GM21381 (cell line): ENCODE results near the gene LRRIQ3.
A peak's percentile ranks its signal among the peaks of the same experiment; 100 is the strongest.
"Not testable (repeated sequence)": the region's sequence is repeated elsewhere in the genome, so short reads cannot be mapped to it uniquely, and the experiment has no call there.

ENCODE experiments used
- ATAC-seq: cut with Tn5 transposase; IDR thresholded peaks from one replicate; pipeline ENCODE4 v1.9.1; 2021; ENCODE audit warnings: mild to moderate bottlenecking, moderate library complexity; ENCODE audit not compliant: unreplicated experiment

Gene LRRIQ3

DNA sequence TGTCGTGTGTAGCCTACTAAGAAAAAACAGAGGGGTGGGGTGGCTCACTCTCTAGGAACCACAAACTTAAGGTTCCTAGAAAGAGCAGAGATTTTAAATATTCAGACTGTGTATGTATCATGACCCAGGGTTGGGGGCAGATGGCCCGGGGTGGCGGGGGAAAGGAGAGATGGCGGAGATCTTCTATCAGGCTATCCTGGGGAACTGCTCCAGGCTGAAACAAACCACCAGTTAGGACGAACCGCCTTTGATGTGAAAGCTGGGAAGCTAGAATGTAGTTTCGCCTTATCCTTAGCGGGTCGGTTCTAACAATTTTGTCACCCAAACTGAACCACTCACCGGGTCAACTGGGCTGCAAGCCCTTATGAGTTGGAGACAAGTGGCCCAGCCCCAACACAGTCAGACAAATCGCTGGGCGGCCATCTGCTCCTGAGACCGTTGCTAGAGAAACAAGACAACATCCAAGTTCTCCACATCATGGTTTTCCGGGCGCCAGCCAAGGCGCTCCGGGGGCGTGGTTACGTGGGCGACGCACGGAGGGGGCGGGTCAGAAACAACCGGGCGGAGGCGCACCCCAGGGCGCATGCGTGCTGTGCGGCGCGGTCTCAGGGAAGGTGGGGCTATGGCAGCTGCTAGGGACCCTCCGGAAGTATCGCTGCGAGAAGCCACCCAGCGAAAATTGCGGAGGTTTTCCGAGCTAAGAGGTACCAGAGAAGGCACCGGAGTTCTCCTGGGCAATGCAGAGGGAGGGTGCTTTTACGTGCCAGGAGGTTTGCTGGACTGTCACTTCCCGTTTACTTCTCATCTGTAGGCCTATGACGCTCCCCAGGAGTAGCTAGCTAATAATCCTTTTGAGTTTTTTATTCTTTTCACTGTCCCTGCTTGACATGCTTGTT, at the start of gene LRRIQ3, which contains the start of gene FPGT:
TSS of gene LRRIQ3 (minus strand) at position 520 of the 896 bp plus-strand sequence. CDS start 14,492 bp downstream, outside the sequence.
TSS of gene FPGT (plus strand) at position 586 of the 896 bp plus-strand sequence. CDS start at position 623, 37 bp downstream.
- peak; percentile 94 for ATAC-seq

- ATAC-seq: no peak
Observed at GRCh38 chr1:74246315-74246714, 48.3 kb upstream of the LRRIQ3 start.

- ATAC-seq: no peak
Observed at GRCh38 chr1:74245168-74245772, 47.3 kb upstream of the LRRIQ3 start.

DNA sequence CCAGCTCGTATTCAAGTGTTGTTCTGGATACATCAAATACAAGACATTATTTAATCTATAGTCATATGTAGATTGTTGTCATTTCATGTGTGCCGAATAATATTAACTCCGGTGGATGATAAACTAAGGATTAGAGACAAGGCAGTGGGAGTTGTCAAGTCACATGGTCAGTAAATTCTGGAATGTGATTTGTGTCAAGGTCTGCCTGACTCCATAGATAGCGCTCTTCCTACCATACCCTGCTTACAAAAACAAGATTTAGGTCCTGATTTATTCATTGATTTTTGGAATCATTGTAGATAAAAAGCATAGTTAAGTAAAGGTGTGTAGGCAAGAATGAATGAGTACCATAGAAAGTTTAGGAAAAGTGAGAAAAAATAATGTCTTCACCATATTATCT, 39.8 kb upstream of the LRRIQ3 start:
- ATAC-seq: no peak

DNA sequence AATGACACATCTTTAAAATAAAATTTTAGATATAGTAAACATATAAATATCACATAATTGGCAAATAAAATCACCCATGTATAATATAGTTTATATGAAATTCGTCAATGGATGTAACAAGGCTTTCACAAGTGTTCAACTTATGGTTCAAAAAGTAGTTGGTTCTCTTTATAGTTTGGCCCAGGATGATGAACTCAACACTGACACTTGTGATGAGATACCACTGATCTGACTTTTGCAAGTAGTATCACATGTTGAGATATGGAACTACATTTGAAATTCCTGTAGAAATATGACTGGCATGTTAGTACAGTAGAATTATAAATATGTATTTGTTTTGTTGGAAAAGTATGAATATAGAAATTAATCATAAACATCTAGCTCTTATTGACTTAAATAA, 39.1 kb upstream of the LRRIQ3 start:
- ATAC-seq: no peak

GRCh38 chr1:74236440-74236839, 38.5 kb upstream of the LRRIQ3 start:
- no peak for ATAC-seq

- ATAC-seq: no peak
Observed at GRCh38 chr1:74235153-74235552, 37.2 kb upstream of the LRRIQ3 start, which contains the start of gene TNNI3K. Gene TNNI3K, plus strand, starts transcription at chr1:74235387. Its CDS starts 65 bp downstream, at chr1:74235452.

- ATAC-seq: no peak
Observed at GRCh38 chr1:74223453-74223852, 25.5 kb upstream of the LRRIQ3 start.

DNA sequence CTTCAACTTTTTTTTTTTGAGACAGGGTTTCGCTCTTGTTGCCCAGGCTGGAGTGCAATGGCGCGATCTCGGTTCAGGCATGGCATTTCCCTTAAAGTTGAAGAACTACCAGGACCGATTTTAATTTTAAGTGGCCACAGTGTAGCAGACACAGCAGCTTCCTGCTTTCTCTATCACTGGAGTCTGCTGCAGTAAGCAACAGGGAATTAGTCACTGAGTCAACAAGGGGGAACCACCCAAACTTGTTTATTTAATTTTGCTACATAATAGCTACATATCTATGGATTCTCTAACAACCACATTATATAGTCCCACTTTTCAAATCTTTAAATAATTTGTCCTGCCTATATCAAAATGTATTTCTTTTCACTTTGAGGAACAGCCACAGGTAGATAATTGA, 24.7 kb upstream of the LRRIQ3 start:
- ATAC-seq: no peak

- no peak for ATAC-seq
Observed at GRCh38 chr1:74215229-74215628, 17.3 kb upstream of the LRRIQ3 start.

- ATAC-seq: no peak
Observed at GRCh38 chr1:74205266-74205665, 7.3 kb upstream of the LRRIQ3 start.

- no peak for ATAC-seq
Observed at GRCh38 chr1:74199504-74199903, 1.5 kb upstream of the LRRIQ3 start.

GRCh38 chr1:74197255-74197654, 721 bp downstream of the LRRIQ3 start:
- no peak for ATAC-seq

DNA sequence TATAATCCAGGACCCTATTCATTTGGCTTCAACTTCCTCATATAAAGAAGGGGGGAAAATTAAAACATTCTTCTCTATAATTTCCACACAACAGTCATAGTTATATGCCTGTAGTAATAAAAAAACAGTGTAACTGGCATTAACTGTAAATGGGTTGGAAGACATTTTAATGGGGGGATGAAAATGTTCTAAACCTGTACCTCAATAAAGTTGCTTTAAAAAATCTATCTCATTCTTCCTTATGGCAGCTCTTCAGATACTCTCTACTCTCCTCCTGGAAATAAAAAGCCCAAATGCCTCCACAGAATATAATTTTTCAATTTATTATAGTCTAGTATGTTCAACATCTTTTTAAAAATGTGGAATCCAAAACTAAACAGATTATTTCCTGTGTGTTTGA, 2.6 kb downstream of the LRRIQ3 start:
- ATAC-seq: no peak

DNA sequence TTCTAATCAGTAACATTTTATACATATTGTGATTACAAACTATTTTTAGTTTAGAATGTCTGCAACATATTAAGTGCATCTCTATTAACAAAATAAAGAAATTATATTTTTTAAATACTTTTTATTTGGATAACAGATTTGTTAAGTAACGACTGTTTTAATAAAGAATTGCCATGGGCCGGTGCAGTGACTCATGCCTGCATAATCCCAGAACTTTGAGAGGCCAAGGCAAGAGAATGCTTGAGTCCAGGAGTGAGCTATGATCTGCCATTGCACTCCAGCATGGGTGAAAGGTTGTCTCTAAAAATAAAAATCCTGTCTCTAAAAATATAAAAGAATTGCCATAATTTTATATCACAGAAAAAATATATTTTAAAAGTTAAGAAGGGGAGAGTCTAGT, 4.1 kb downstream of the LRRIQ3 start:
- no peak for ATAC-seq

- no peak for ATAC-seq
Observed at GRCh38 chr1:74180490-74180889, 17.5 kb downstream of the LRRIQ3 start.

- ATAC-seq: not testable (repeated sequence)
Observed at GRCh38 chr1:74174423-74174822, 23.6 kb downstream of the LRRIQ3 start.

GRCh38 chr1:74162333-74162732, 35.6 kb downstream of the LRRIQ3 start:
- no peak for ATAC-seq

DNA sequence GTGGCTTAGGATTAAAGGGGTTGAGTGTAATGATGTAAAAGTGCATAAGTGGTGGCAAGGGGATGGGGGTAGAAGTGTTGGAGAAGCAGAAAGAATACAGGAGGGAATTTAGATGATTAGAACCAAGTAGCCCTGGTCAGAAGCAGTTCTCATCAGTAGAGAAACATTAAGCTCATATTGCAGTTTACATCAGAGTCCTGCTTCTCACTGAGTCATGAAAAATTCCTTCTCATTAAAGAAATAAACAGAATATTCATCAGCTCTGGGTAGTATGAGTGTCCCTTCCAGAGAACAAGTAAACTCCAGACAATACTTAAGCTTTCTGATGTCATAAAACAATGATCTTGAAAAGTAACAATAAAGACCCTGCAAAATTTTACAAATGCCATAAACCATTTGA, 36.5 kb downstream of the LRRIQ3 start:
- ATAC-seq: no peak

GRCh38 chr1:74160046-74160445, 37.9 kb downstream of the LRRIQ3 start:
- no peak for ATAC-seq

DNA sequence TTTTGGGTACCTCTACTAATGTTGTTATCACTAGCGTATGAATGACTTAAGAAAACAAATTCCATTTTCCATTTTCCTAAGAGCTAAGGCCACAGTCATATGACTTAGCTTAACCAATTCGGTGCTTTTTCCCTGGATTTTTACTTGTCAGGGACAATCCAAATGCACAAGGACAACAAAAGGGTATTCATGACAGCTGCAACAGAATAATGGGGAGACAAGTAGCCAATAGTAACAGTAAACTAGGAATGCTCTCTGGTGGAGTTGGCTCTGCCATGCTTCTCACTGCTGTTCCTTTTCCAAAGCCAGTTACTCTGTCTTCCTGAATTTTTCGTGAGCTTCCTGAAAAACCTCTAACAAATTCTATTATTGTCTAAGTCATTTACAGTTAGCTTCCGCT, 52.9 kb downstream of the LRRIQ3 start:
- ATAC-seq: no peak

GRCh38 chr1:74117370-74117769, 80.6 kb downstream of the LRRIQ3 start:
- not testable (repeated sequence) for ATAC-seq
